ENCODE data around the gene DESI2.

GRCh38 chr1:244615301-244615700, 37.6 kb upstream of the DESI2 start:
- TF ChIP-seq, protein P1, sequence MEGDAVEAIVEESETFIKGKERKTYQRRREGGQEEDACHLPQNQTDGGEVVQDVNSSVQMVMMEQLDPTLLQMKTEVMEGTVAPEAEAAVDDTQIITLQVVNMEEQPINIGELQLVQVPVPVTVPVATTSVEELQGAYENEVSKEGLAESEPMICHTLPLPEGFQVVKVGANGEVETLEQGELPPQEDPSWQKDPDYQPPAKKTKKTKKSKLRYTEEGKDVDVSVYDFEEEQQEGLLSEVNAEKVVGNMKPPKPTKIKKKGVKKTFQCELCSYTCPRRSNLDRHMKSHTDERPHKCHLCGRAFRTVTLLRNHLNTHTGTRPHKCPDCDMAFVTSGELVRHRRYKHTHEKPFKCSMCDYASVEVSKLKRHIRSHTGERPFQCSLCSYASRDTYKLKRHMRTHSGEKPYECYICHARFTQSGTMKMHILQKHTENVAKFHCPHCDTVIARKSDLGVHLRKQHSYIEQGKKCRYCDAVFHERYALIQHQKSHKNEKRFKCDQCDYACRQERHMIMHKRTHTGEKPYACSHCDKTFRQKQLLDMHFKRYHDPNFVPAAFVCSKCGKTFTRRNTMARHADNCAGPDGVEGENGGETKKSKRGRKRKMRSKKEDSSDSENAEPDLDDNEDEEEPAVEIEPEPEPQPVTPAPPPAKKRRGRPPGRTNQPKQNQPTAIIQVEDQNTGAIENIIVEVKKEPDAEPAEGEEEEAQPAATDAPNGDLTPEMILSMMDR (IDR thresholded peaks at IDR 0.05; ENCODE audit: insufficient read depth, low read length, poor library complexity, severe bottlenecking), result no peak
- TF ChIP-seq EZH2phosphoT487 (conservative IDR thresholded peaks at IDR 0.05; ENCODE audit: low read length), result no peak

Measured in SU-DHL-6 (cell line).